ENCODE results near the gene NEBL. TPM values are rescaled to one million over a fixed set of nuclear protein-coding genes. Genes with fewer than 3 reads are reported as not detected.

The NEBL gene
- total RNA-seq, 1 experiment from 2014 or later: not detected

DNA sequence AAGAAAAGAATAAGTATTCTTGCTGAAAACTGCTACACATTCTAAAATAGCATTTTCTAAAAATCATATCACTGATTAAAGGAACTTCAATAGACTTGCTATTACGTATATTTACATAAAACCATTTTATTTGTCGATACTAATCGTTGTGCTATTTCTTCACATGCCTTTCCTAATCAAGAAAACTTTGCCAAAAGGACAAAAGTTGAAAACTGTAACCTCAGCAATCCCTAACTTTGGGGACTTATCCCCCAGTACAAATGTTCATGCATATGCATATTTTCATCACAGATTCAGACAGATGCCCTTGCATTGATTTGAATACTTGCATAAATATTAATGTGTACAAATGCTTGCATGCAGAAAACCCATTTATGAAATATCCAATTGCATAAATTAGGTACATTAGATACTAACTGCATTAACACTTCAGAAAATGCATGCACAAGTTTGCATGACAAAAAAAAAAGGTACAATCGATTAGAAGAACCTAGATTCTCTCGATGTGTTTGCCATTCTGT, 35.6 kb upstream of the NEBL start:
- Histone ChIP-seq H3K9me3 (ENCODE audit: low read length) (no peaks in the 10 kb centered on the region), H3K4me1 (ENCODE audit: low read length) (no peaks in the 10 kb centered on the region), H3K9me2 (replicated peaks; ENCODE audit: insufficient read depth, low read length) (no peaks in the 10 kb centered on the region), H3K4me3 (ENCODE audit: low read length) (no peak overlapping the region), H3K36me3 (ENCODE audit: insufficient read depth, low read length) (no peaks in the 10 kb centered on the region), H2AFZ (ENCODE audit: low read length) (no peak overlapping the region), H3K79me2 (ENCODE audit: low read length) (no peaks in the 10 kb centered on the region), H3K4me2 (ENCODE audit: low read depth, low read length, poor library complexity, severe bottlenecking) (no peak overlapping the region), H3K27ac (ENCODE audit: low read length) (no peak overlapping the region), H3K27me3 (ENCODE audit: low read length) (no peaks in the 10 kb centered on the region), H4K20me1 (ENCODE audit: insufficient read depth, low read depth, low read length) (no peaks in the 10 kb centered on the region), H3K9ac (ENCODE audit: low read length) (no peak overlapping the region)
- no peak for DNase-seq

DNA sequence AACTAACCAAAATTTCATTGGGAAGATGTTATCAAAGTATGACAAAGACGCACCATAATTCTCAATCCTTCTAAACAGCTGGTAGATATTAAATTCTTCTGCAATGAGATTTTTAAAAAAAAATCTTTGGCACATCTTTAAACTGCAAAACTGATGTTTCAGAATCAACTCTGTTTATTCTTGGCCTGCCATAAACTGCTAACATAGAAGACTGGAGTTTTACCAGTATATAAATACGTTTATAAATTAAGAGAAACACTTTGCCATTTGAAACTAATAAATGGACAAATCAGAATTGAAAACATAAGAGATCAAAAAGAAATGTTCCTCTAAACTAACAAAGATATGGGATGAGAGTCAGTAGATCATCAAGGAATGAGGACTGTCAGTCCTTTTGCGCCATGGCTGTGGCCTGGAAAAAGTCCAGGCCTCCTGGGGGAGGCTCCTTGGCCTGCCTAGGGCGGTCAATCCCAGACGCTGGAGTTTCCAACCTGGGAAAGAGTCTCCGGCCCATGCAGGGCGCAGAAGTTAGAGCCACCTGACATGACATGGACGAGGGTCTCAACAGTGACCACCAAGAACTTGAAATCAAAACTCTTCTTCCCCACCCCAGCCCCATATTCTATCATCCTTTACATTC, 34.2 kb upstream of the NEBL start:
- Histone ChIP-seq H3K9me3 (ENCODE audit: low read length) (no peaks in the 10 kb centered on the region), H3K27me3 (ENCODE audit: low read length) (no peaks in the 10 kb centered on the region)

DNA sequence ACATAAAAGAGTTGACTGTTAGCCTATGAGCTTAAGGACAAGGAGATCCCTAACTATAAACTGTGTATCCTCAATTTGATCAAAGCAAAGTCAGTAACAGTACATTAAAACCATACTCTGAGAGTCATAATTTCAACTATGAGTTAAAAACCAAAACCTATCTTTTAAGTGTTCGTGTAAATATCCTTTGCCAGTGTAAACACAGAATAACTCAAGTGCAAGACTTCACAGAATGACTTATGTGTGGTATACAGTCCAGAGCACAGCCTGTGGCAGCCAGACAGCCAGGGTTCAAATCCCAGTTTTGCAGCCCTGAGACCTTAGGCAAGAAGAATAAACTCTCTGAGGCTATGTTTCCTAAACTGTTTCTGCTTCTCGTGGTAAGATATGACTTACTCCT, 30.3 kb upstream of the NEBL start:
- H3K27ac ChIP-seq (ENCODE audit: low read length): no peak overlapping the region
- H3K4me3 ChIP-seq (ENCODE audit: low read length): no peak overlapping the region
- no peaks in the 10 kb centered on the region for H3K9me3 ChIP-seq (ENCODE audit: low read length)

More for the DNA sequence above, 34.2 kb upstream of the NEBL start:
- Histone ChIP-seq H2AFZ (ENCODE audit: low read length) (no peak overlapping the region), H3K9me2 (replicated peaks; ENCODE audit: insufficient read depth, low read length) (no peaks in the 10 kb centered on the region), H3K4me2 (ENCODE audit: low read depth, low read length, poor library complexity, severe bottlenecking) (no peak overlapping the region), H3K4me1 (ENCODE audit: low read length) (no peaks in the 10 kb centered on the region), H3K4me3 (ENCODE audit: low read length) (no peak overlapping the region), H3K9ac (ENCODE audit: low read length) (no peak overlapping the region), H4K20me1 (ENCODE audit: insufficient read depth, low read depth, low read length) (no peaks in the 10 kb centered on the region), H3K79me2 (ENCODE audit: low read length) (no peaks in the 10 kb centered on the region), H3K36me3 (ENCODE audit: insufficient read depth, low read length) (no peaks in the 10 kb centered on the region), H3K27ac (ENCODE audit: low read length) (no peak overlapping the region)
- DNase-seq: no peak

DNA sequence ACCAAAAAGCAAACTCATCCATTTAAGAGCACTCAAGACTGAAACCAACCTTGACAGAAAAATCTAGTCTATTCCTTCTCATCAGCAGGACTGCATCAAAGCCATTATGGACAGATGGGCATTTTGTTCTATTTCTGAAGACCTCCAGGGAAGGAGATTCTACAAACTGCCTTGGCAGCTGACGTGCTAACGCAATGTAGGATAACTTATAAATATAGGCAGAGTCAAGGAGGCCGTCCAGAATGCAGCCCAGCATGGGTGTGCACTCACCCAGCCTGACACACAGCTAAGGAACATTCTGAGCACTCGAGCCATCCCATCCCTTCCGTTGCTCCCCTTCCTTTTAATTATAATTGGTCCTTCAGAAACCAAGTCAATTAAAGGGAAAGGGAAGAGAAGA, 25.3 kb upstream of the NEBL start:
- Histone ChIP-seq H3K27ac (ENCODE audit: low read length) (no peak overlapping the region), H3K4me1 (ENCODE audit: low read length) (no peaks in the 10 kb centered on the region), H3K36me3 (ENCODE audit: insufficient read depth, low read length) (no peaks in the 10 kb centered on the region), H3K79me2 (ENCODE audit: low read length) (no peaks in the 10 kb centered on the region), H2AFZ (ENCODE audit: low read length) (no peak overlapping the region), H3K9ac (ENCODE audit: low read length) (no peak overlapping the region), H3K4me3 (ENCODE audit: low read length) (no peak overlapping the region), H3K27me3 (ENCODE audit: low read length) (no peaks in the 10 kb centered on the region), H4K20me1 (ENCODE audit: insufficient read depth, low read depth, low read length) (no peaks in the 10 kb centered on the region), H3K4me2 (ENCODE audit: low read depth, low read length, poor library complexity, severe bottlenecking) (no peak overlapping the region), H3K9me3 (ENCODE audit: low read length) (no peaks in the 10 kb centered on the region), H3K9me2 (replicated peaks; ENCODE audit: insufficient read depth, low read length) (no peaks in the 10 kb centered on the region)
- no peak for DNase-seq

More for the DNA sequence above, 30.3 kb upstream of the NEBL start:
- H3K4me2 ChIP-seq (ENCODE audit: low read depth, low read length, poor library complexity, severe bottlenecking): no peak overlapping the region
- no peaks in the 10 kb centered on the region for H3K9me2 ChIP-seq (replicated peaks; ENCODE audit: insufficient read depth, low read length)
- no peaks in the 10 kb centered on the region for H3K27me3 ChIP-seq (ENCODE audit: low read length)
- H2AFZ ChIP-seq (ENCODE audit: low read length): no peak overlapping the region
- no peaks in the 10 kb centered on the region for H3K79me2 ChIP-seq (ENCODE audit: low read length)
- no peaks in the 10 kb centered on the region for H3K4me1 ChIP-seq (ENCODE audit: low read length)
- H4K20me1 ChIP-seq (ENCODE audit: insufficient read depth, low read depth, low read length): no peaks in the 10 kb centered on the region
- H3K36me3 ChIP-seq (ENCODE audit: insufficient read depth, low read length): no peaks in the 10 kb centered on the region
- no peak overlapping the region for H3K9ac ChIP-seq (ENCODE audit: low read length)
- no peak for DNase-seq

DNA sequence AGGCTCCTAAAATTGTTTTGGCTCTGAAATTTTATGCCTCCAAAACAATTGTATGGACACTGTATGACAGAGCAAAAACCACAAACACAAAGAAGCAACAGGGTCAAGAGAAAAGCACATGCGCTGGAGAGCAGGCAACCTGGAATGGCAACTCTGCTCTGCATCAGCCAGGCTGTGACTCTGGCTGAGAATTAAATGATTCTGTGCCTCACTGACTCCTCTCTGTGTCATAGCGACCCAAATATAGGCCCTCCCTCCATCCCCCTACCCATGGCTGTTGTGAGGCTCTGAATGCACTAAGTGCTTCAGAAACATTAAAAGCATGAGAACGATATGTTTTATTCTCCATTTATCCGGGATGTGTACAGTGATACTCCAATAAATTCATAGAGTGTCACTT, 24.9 kb upstream of the NEBL start:
- Histone ChIP-seq H2AFZ (ENCODE audit: low read length) (no peak overlapping the region), H3K27ac (ENCODE audit: low read length) (no peak overlapping the region), H3K9ac (ENCODE audit: low read length) (no peak overlapping the region), H3K9me3 (ENCODE audit: low read length) (no peaks in the 10 kb centered on the region), H3K4me3 (ENCODE audit: low read length) (no peak overlapping the region), H3K4me2 (ENCODE audit: low read depth, low read length, poor library complexity, severe bottlenecking) (no peak overlapping the region), H3K36me3 (ENCODE audit: insufficient read depth, low read length) (no peaks in the 10 kb centered on the region), H3K79me2 (ENCODE audit: low read length) (no peaks in the 10 kb centered on the region), H4K20me1 (ENCODE audit: insufficient read depth, low read depth, low read length) (no peaks in the 10 kb centered on the region), H3K9me2 (replicated peaks; ENCODE audit: insufficient read depth, low read length) (no peaks in the 10 kb centered on the region), H3K4me1 (ENCODE audit: low read length) (no peaks in the 10 kb centered on the region), H3K27me3 (ENCODE audit: low read length) (no peaks in the 10 kb centered on the region)
- no peak for DNase-seq

DNA sequence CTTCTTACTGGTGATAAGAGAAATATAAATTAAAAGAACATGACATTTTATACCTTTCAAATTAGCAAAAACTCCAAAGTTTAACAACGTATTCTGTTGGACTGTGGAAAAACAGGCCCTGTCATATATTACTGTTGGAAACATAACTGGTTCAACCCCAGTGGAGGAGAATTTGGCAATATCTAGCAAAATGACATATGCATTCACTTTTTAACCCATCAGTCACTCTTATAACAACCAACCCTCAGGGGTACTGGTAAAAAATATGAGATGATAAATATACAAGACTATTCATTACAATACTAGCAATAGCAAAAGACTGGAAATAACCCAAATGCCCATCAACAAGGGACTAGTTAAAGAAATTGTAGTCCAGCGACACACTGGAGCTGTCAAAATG, 22.9 kb upstream of the NEBL start:
- Histone ChIP-seq H3K9me2 (replicated peaks; ENCODE audit: insufficient read depth, low read length) (no peaks in the 10 kb centered on the region), H4K20me1 (ENCODE audit: insufficient read depth, low read depth, low read length) (no peaks in the 10 kb centered on the region), H3K4me1 (ENCODE audit: low read length) (no peaks in the 10 kb centered on the region), H3K79me2 (ENCODE audit: low read length) (no peaks in the 10 kb centered on the region), H3K27ac (ENCODE audit: low read length) (no peak overlapping the region), H3K4me3 (ENCODE audit: low read length) (no peak overlapping the region), H3K9ac (ENCODE audit: low read length) (no peak overlapping the region), H2AFZ (ENCODE audit: low read length) (no peak overlapping the region), H3K4me2 (ENCODE audit: low read depth, low read length, poor library complexity, severe bottlenecking) (no peak overlapping the region), H3K36me3 (ENCODE audit: insufficient read depth, low read length) (no peaks in the 10 kb centered on the region), H3K9me3 (ENCODE audit: low read length) (no peaks in the 10 kb centered on the region), H3K27me3 (ENCODE audit: low read length) (no peaks in the 10 kb centered on the region)
- no peak for DNase-seq

DNA sequence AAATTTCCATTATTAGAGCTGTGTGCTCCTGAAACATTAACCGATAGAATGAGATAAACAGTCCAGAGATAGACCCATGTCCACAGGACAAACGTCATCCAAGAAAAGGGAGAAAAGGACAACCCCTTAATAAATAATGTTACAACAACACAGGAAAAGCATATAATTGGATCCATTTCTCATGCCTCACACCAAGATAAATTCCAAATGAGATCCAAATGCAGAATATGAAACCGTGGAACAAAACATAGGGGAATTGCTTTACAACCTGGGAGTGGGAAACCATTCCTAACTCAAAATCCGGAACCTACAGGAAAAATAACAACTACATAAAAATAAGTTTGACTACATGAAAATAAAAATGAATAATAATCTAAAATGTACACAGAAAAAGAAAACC, 22.4 kb upstream of the NEBL start:
- Histone ChIP-seq H3K4me2 (ENCODE audit: low read depth, low read length, poor library complexity, severe bottlenecking) (no peak overlapping the region), H2AFZ (ENCODE audit: low read length) (no peak overlapping the region), H3K9ac (ENCODE audit: low read length) (no peak overlapping the region), H3K9me3 (ENCODE audit: low read length) (no peaks in the 10 kb centered on the region), H3K4me3 (ENCODE audit: low read length) (no peak overlapping the region), H3K36me3 (ENCODE audit: insufficient read depth, low read length) (no peaks in the 10 kb centered on the region), H3K27ac (ENCODE audit: low read length) (no peak overlapping the region), H3K27me3 (ENCODE audit: low read length) (no peaks in the 10 kb centered on the region), H3K4me1 (ENCODE audit: low read length) (no peaks in the 10 kb centered on the region), H3K9me2 (replicated peaks; ENCODE audit: insufficient read depth, low read length) (no peaks in the 10 kb centered on the region), H4K20me1 (ENCODE audit: insufficient read depth, low read depth, low read length) (no peaks in the 10 kb centered on the region), H3K79me2 (ENCODE audit: low read length) (no peaks in the 10 kb centered on the region)
- DNase-seq: no peak

DNA sequence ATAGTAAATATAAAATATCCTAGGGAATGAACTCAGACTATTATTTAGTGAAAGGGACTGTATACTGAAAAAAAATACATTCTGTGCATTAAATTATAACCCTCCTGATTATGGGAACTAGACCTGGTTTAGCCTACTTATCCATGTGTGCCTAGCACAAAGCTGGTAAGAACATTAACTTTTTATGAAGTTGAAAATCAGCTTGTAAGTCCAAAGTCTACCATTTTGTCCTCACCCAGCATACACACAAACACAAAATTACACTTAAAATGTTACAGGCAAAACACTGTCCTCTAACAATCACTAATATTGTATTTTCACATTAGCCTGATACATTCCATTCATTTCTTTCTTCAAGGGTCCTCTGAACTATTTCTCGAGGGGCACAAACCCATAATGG, 19.9 kb upstream of the NEBL start:
- no peaks in the 10 kb centered on the region for H4K20me1 ChIP-seq (ENCODE audit: insufficient read depth, low read depth, low read length)
- no peaks in the 10 kb centered on the region for H3K9me3 ChIP-seq (ENCODE audit: low read length)
- no peaks in the 10 kb centered on the region for H3K36me3 ChIP-seq (ENCODE audit: insufficient read depth, low read length)
- no peak overlapping the region for H2AFZ ChIP-seq (ENCODE audit: low read length)
- no peaks in the 10 kb centered on the region for H3K9me2 ChIP-seq (replicated peaks; ENCODE audit: insufficient read depth, low read length)
- H3K4me3 ChIP-seq (ENCODE audit: low read length): no peak overlapping the region
- no peaks in the 10 kb centered on the region for H3K4me1 ChIP-seq (ENCODE audit: low read length)
- no peak overlapping the region for H3K27ac ChIP-seq (ENCODE audit: low read length)
- DNase-seq: no peak
- H3K9ac ChIP-seq (ENCODE audit: low read length): no peak overlapping the region
- H3K79me2 ChIP-seq (ENCODE audit: low read length): no peaks in the 10 kb centered on the region
- H3K27me3 ChIP-seq (ENCODE audit: low read length): no peaks in the 10 kb centered on the region
- no peak overlapping the region for H3K4me2 ChIP-seq (ENCODE audit: low read depth, low read length, poor library complexity, severe bottlenecking)
